Stromal cell of bone marrow (primary cell): Measurements from ENCODE around the gene PARL.

Source experiments
- DNase-seq: peaks from one replicate; pipeline ENCODE4 v3.0.0-alpha.2; 2012; ENCODE audit warnings: low read depth

PARL gene

GRCh38 chr3:183818041-183818620 lies 66.5 kb downstream of the PARL start:
- no peak for DNase-seq

DNA sequence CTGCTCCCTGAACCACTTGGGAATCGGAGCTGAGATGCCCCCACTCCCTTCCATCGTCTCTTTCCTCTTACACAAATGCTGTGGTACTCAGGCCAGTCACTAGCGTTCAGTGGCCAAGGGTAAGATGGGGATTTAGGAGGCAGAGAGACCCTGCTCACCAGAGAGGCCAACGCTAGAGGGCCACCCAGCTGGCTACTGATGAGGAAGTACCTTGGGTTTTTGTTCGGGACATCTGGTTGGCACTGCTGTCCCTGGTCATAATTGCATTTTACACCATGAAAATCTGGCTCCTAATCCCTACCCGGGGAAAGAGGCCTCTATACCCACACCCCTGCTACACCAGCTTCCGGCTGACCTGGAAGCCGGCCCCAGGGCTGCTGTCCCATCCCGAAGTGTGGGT lies 67.0 kb downstream of the PARL start:
- no peak for DNase-seq

- DNase-seq, result no peak
These were observed 67.8 kb downstream of the PARL start for GRCh38 chr3:183816681-183817510.

- no peak for DNase-seq
These were observed 68.7 kb downstream of the PARL start for GRCh38 chr3:183815951-183816475.

- DNase-seq, result no peak
These were observed 69.1 kb downstream of the PARL start for GRCh38 chr3:183815563-183815940.

DNA sequence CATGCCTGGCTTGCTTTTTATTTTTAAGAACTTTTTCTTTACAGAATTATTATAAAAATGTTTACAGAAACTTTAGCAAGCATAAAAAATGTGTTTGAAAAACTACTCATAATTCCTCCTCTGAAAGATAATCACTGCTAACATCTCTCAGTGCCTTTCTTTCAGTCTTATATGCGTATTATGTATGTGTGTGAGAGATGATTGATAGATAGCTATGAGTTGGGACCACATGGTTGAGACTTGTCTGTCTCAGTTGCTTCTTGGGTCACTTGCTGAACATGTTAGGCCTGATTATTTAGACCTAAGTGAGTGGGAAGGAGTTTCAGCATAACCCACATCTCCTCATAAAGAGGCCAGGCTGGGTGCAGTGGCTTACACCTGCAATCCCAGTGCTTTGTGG lies 70.4 kb downstream of the PARL start:
- DNase-seq, result no peak

DNA sequence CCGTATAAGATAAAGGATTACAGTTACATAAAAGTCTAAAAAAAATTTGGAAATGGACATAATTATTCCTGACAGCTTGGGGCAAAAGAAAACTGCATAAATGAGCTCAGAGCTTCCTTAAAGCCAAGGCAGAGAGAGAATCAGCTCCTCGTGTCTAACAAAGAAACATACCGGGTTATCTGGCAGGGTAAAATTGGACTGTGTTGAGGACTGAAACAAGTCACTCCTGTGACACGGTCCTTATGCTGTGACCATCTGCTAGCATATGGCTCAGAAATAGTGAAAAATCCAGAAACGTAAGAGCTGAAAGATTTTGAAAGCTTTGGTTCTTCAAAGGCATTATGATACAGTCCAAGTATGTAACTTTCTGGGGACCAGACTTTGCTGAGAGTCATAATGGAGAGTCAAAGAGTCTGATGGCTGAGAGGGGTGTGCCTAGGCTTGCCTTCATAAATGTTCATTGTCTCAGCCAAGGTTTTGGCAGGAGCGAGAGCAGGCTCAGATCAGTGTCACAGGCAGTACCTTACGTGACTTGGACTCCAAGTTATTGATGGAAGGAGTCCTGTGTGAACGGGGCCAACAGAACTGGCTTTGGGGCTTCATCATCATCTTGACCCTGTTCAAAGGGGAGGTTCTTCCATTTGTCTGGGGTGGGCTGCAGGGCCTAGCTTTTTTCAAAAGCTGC lies 71.8 kb downstream of the PARL start:
- no peak for DNase-seq

DNA sequence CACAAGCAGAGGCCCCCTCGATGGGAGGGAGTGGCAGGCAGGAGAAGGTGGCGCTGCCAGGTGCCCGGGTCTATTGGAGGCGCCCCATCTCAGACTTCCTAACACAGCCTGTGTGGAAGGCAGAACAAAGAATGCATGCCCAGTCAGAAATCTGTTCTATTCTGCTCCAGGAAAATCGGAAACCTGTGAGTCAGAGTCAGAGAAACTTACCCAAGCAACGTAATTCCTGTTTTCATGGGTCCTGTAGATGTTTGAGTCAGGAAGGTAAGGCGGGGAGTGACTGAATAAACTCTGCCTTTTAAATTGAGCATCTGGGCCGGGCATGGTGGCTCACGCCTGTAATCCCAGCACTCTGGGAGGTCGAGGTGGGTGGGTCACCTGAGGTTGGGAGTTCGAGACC lies 73.0 kb downstream of the PARL start:
- DNase-seq, result no peak

- no peak for DNase-seq
These were observed 73.8 kb downstream of the PARL start for GRCh38 chr3:183810643-183811594.

DNA sequence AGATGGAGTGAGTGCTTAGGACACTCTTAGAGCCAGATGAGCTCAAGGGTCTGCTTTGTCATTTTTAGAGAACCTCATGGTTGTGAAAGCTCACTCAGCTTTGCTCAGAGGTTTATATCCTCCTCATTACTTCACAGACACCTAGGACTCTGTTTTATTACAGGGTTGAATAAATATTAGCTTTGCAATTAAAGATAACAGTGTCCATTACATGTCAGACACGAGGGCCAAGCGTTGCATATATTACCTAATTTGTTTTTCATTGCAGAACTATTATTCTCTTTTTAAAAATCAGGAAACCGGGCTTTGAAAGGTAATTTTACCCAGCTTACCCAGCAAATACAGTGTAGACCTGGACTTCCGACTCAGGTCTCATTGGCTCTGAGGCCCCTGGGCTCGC lies 75.4 kb downstream of the PARL start:
- DNase-seq, result no peak

DNA sequence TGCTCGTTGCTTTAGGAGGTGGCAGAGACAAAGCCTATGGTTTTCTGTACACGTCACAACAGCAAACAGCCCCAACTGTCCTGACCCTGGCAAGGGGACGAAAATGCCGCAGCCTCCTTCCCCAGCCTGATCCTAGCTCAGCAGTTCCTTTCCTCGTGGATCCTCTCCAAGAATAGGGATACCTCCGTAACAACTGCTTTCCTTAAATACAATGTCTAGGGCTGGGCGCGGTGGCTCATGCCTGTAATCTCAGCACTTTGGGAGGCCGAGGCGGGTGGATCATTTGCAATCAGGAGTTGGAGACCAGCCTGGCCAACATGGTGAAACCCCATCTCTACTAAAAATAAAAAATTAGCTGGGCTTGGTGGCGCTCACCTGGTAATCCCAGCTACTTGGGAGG lies 76.3 kb downstream of the PARL start:
- DNase-seq, result no peak

DNA sequence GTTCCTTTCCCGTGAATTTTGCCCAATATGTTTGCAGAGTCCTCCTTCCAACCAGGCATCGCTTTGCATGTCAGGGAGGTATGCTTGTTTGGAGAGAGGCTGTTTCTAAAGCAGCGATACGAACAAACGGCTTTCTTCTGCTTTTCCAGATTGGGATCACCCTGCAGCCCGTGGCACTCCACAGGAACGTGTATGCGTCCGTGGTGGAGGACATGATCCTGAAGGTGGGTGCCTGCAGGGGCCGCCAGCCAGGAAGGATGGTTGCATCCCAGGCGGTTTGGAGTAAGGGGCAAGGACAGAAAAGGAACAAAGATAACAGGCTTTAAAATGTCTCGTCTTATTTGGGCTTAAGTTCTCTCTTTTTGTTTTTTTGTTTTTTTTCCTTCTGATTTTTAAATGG lies 76.8 kb downstream of the PARL start:
- DNase-seq, result no peak

DNA sequence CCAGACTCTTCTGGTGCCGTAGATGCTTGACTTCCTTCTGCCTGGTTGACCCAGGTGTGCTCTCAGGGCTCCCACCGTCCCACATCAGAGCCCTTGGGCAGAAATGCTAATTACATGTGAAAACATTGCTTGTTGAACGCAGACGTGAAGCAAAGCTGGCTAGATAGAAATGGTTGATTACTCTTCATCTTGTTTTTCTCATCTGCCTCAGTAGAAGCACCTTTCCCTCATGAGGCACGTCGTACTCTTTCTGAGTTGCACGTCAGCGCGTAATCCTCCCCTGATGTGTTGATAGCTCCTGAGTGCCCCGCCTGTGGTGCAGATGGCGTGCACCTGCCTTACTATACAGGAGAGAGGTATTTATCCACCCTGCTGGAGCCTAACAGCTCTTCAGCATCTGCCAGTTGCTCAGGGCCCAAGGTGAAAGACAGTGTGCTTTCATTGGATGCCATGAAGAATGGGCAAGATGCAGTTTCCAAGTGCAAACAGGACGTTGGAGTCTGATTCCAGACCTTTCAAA lies 77.4 kb downstream of the PARL start:
- DNase-seq, result no peak

GRCh38 chr3:183802989-183803388 lies 81.7 kb downstream of the PARL start:
- DNase-seq, result no peak

DNA sequence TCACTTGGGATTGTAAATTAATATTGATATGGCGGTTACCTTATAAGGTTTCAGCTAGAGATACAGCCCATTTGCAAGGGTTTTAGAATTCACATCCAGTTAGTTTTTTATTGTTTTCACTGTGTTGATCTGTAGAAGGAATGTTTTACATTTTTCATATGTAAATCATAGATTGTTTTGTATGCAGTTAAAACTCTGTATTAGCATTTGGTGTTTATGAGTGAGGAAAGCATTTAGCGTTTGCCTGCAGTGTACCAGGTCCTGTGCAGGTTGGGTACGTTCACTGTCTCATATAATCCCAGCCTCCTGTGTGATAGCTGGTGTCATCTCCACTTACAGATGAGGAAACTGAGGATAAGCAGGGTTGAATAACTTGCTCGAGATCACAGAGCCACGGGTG lies 83.1 kb downstream of the PARL start:
- DNase-seq, result no peak

GRCh38 chr3:183800243-183800863 lies 84.3 kb downstream of the PARL start:
- no peak for DNase-seq

DNA sequence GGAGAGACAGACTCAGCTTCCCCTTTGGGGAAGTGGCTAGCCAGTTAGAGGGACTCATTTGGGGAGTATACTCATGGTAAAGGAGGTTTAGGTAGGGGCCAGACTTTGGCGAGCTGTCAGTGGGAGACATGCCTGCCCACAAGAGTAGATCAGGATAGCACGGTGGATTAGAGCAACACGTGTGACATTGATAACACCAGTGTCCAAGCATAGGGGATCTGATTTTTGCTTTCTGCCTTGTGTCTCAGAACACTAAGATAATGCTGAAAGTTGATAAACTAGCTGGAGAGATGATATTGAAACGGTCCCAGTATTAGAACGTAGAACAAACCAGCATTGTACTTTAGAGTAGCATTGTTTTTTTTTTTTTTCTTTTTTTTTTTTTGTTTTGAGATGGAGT lies 85.2 kb downstream of the PARL start:
- no peak for DNase-seq

GRCh38 chr3:183797996-183798395 lies 86.7 kb downstream of the PARL start:
- no peak for DNase-seq

DNA sequence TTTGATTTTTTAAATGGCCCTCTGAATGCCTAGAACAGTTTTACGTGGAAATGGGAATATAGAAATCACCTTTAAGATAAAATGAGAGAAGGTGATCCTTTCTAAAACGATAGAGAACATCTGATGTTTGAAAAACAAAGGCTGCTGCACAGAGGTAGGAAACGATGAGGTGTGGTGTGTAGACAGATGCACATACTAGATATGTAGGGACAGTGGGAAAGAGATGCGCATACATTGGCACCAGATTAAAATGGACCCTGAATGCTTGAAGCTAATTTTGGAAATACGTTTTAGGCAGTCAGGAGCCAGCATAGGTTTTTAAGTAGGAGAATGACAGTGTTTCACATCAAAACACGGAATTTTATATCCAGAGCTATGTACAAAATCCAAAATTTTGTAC lies 88.3 kb downstream of the PARL start:
- DNase-seq, result no peak

GRCh38 chr3:183794452-183794851 lies 90.2 kb downstream of the PARL start:
- no peak for DNase-seq

- DNase-seq, result no peak
These were observed 91.7 kb downstream of the PARL start for GRCh38 chr3:183792976-183793375.
